Spinal cord (tissue), 10 donors: Measurements from ENCODE around the gene WDR33. TPM values are rescaled to one million over a fixed set of nuclear protein-coding genes. Genes with fewer than 3 reads are reported as not detected.

ENCODE experiments used
- DNase-seq, 6 donors: peaks; one replicate each; pipeline versions ENCODE4 v3.0.0 to v3.0.0-alpha.2; 2013 to 2015; ENCODE audit warnings: low spot score in 6 of 6, low read depth in 4 of 6
- H3K27ac ChIP-seq: one replicate; pipeline ENCODE4 v1.5.1; 2013; ENCODE audit warnings: low read depth, low read length, control low read depth
- H3K27me3 ChIP-seq: one replicate; pipeline ENCODE4 v1.6.1; 2013; ENCODE audit warnings: low read length; ENCODE audit not compliant: control insufficient read depth, insufficient read depth
- H3K36me3 ChIP-seq: one replicate; pipeline ENCODE4 v1.6.1; 2013; ENCODE audit warnings: low read length; ENCODE audit not compliant: control insufficient read depth, insufficient read depth
- H3K4me1 ChIP-seq: one replicate; pipeline ENCODE4 v1.6.1; 2013; ENCODE audit warnings: low read length; ENCODE audit not compliant: control insufficient read depth, insufficient read depth
- H3K4me3 ChIP-seq: one replicate; pipeline ENCODE4 v1.5.1; 2013; ENCODE audit warnings: low read depth, low read length, control low read depth
- H3K9me3 ChIP-seq: one replicate; pipeline ENCODE4 v1.6.1; 2013; ENCODE audit warnings: low read length; ENCODE audit not compliant: control insufficient read depth, insufficient read depth
- WGBS: methylation state at CpG from one replicate; pipeline ENCODE4 v1.1.5; 2013; ENCODE audit warnings: missing lambda C conversion rate; ENCODE audit not compliant: insufficient coverage; 5-methylcytosine and 5-hydroxymethylcytosine counted together
- polyA plus RNA-seq, 2 donors: library from polyadenylated mRNA; unstranded; fragments of 120-200 nt; gene quantifications; one replicate each; pipeline ENCODE4 v1.2.1, GENCODE V29; 2013; ENCODE audit not compliant: insufficient read length in 2 of 2
- total RNA-seq, 2 donors: library from RNA; depleted of rRNA in 1 of 2; stranded (reverse); fragments of 120-200 nt in 1 of 2; fragments of >200 nt in 1 of 2; gene quantifications; one replicate each; pipeline versions ENCODE4 v1.2.3 to v1.2.4, GENCODE V29; 2013 to 2014
- donor health status: healthy.

Gene WDR33
- total and polyA plus RNA-seq, 4 donors: 37.4 to 59.1 (median 42.5) TPM

- DNase-seq: no peak
- Histone ChIP-seq H3K4me3 (no peak overlapping the region), H3K27ac (no peak overlapping the region), H3K36me3 (no peaks in the 10 kb centered on the region), H3K9me3 (no peaks in the 10 kb centered on the region), H3K4me1 (peaks cover 15% of the 10 kb centered on the region), H3K27me3 (peaks cover 9% of the 10 kb centered on the region)
- WGBS: 89% methylated on average over 2 of the region's 10 CpGs
Measured at GRCh38 chr2:127670055-127670956, 140.7 kb downstream of the WDR33 start.

GRCh38 chr2:127669056-127669455 is 141.9 kb downstream of the WDR33 start:
- H3K4me1 ChIP-seq: peaks cover 12% of the 10 kb centered on the region
- H3K9me3 ChIP-seq: no peaks in the 10 kb centered on the region
- WGBS: 98% methylated on average over 5 of the region's 7 CpGs
- H3K27ac ChIP-seq: no peak overlapping the region
- no peak overlapping the region for H3K4me3 ChIP-seq
- H3K27me3 ChIP-seq: peaks cover 17% of the 10 kb centered on the region
- DNase-seq: no peak
- no peaks in the 10 kb centered on the region for H3K36me3 ChIP-seq

- H3K27me3 ChIP-seq: peaks cover 29% of the 10 kb centered on the region
- H3K27ac ChIP-seq: no peak overlapping the region
- H3K36me3 ChIP-seq: no peaks in the 10 kb centered on the region
- H3K4me3 ChIP-seq: no peak overlapping the region
- DNase-seq: no peak
- no peaks in the 10 kb centered on the region for H3K9me3 ChIP-seq
- WGBS: 100% methylated on average over 5 of the region's 8 CpGs
- peaks cover 24% of the 10 kb centered on the region for H3K4me1 ChIP-seq
Measured at GRCh38 chr2:127665267-127665893, 145.6 kb downstream of the WDR33 start.

- Histone ChIP-seq H3K27ac (no peak overlapping the region), H3K9me3 (no peaks in the 10 kb centered on the region), H3K27me3 (peaks cover 29% of the 10 kb centered on the region), H3K4me3 (no peak overlapping the region), H3K36me3 (no peaks in the 10 kb centered on the region), H3K4me1 (peaks cover 24% of the 10 kb centered on the region)
- no peak for DNase-seq
- 94% methylated on average over 6 of the region's 6 CpGs for WGBS
Measured at GRCh38 chr2:127664895-127665225, 146.1 kb downstream of the WDR33 start.

GRCh38 chr2:127664065-127664894 is 146.7 kb downstream of the WDR33 start:
- Histone ChIP-seq H3K36me3 (no peaks in the 10 kb centered on the region), H3K27me3 (peaks cover 29% of the 10 kb centered on the region), H3K4me3 (peak overlapping the region; percentile 6), H3K4me1 (peaks cover 25% of the 10 kb centered on the region), H3K27ac (no peak overlapping the region), H3K9me3 (no peaks in the 10 kb centered on the region)
- WGBS: 14% methylated on average over 69 of the region's 69 CpGs
- no peak for DNase-seq

- Histone ChIP-seq H3K4me3 (no peak overlapping the region), H3K27ac (no peak overlapping the region), H3K27me3 (peaks cover 29% of the 10 kb centered on the region), H3K36me3 (no peaks in the 10 kb centered on the region), H3K9me3 (no peaks in the 10 kb centered on the region), H3K4me1 (peaks cover 29% of the 10 kb centered on the region)
- DNase-seq: no peak
- WGBS: 78% methylated on average over 6 of the region's 6 CpGs
Measured at GRCh38 chr2:127663566-127664064, 147.4 kb downstream of the WDR33 start.

- Histone ChIP-seq H3K4me3 (no peak overlapping the region), H3K27ac (no peak overlapping the region), H3K27me3 (peaks cover 29% of the 10 kb centered on the region), H3K4me1 (peaks cover 29% of the 10 kb centered on the region), H3K36me3 (no peaks in the 10 kb centered on the region), H3K9me3 (no peaks in the 10 kb centered on the region)
- 69% methylated on average over 9 of the region's 9 CpGs for WGBS
- DNase-seq: no peak
Measured at GRCh38 chr2:127662937-127663565, 147.9 kb downstream of the WDR33 start.

GRCh38 chr2:127661949-127662510 is 148.9 kb downstream of the WDR33 start:
- peaks cover 4% of the 10 kb centered on the region for H3K36me3 ChIP-seq
- no peaks in the 10 kb centered on the region for H3K9me3 ChIP-seq
- peaks cover 29% of the 10 kb centered on the region for H3K4me1 ChIP-seq
- H3K4me3 ChIP-seq: no peak overlapping the region
- peaks cover 28% of the 10 kb centered on the region for H3K27me3 ChIP-seq
- H3K27ac ChIP-seq: peak overlapping the region; percentile 71
- 73% methylated on average over 9 of the region's 9 CpGs for WGBS
- no peak for DNase-seq
